ENCODE results near the gene PDRG1. TPM values are rescaled to one million over a fixed set of nuclear protein-coding genes. Genes with fewer than 3 reads are reported as not detected.

Gene PDRG1
- total and polyA plus RNA-seq, 2 donors from 2014 or later: 10.4 to 22.5 TPM

- Histone ChIP-seq H3K9me3 (ENCODE audit: control insufficient read depth in 2 of 3, insufficient read depth in 1 of 3, low read length in 3 of 3) (no peaks in the 10 kb centered on the region), H3K36me3 (ENCODE audit: control insufficient read depth in 2 of 3, insufficient read depth in 3 of 3, low read length in 3 of 3) (no peaks in the 10 kb centered on the region), H3K4me1 (ENCODE audit: control insufficient read depth in 2 of 3, insufficient read depth in 2 of 3, low read depth in 1 of 3, low read length in 3 of 3) (no peaks in the 10 kb centered on the region), H3K9ac (ENCODE audit: low read length in 3 of 3) (no peak overlapping the region), H3K4me3 (ENCODE audit: low read length in 3 of 3) (no peak overlapping the region), H3K27ac (ENCODE audit: low read depth in 2 of 2, low read length in 2 of 2) (no peak overlapping the region), H3K27me3 (ENCODE audit: control insufficient read depth, insufficient read depth, low read length) (peaks cover 3% of the 10 kb centered on the region)
- no peak for FAIRE-seq
- DNase-seq: no peak
- intact Hi-C loops (cut with DNase I): no loop called here
- no peak for TF ChIP-seq CTCF (IDR thresholded peaks at IDR 0.05; ENCODE audit: borderline replicate concordance, extremely low read depth, insufficient read depth)
These were observed 37.3 kb upstream of the PDRG1 start for GRCh38 chr20:31989030-31989645.

- H3K4me1 ChIP-seq (ENCODE audit: control insufficient read depth in 2 of 3, insufficient read depth in 2 of 3, low read depth in 1 of 3, low read length in 3 of 3): no peaks in the 10 kb centered on the region
- no peak for DNase-seq
- no peak for FAIRE-seq
- no peak overlapping the region for H3K27ac ChIP-seq (ENCODE audit: low read depth in 2 of 2, low read length in 2 of 2)
- no peak overlapping the region for H3K9ac ChIP-seq (ENCODE audit: low read length in 3 of 3)
- H3K4me3 ChIP-seq (ENCODE audit: low read length in 3 of 3): no peak overlapping the region
- H3K9me3 ChIP-seq (ENCODE audit: control insufficient read depth in 2 of 3, insufficient read depth in 1 of 3, low read length in 3 of 3): no peaks in the 10 kb centered on the region
- no peaks in the 10 kb centered on the region for H3K36me3 ChIP-seq (ENCODE audit: control insufficient read depth in 2 of 3, insufficient read depth in 3 of 3, low read length in 3 of 3)
- H3K27me3 ChIP-seq (ENCODE audit: control insufficient read depth, insufficient read depth, low read length): no peaks in the 10 kb centered on the region
- intact Hi-C loops (cut with DNase I): no loop called here
- TF ChIP-seq CTCF (IDR thresholded peaks at IDR 0.05; ENCODE audit: borderline replicate concordance, extremely low read depth, insufficient read depth): no peak
These were observed 36.7 kb upstream of the PDRG1 start for GRCh38 chr20:31988430-31989015.

- FAIRE-seq (no peak), DNase-seq (no peak)
- intact Hi-C loops (cut with DNase I): no loop called here
- no peak for TF ChIP-seq CTCF (IDR thresholded peaks at IDR 0.05; ENCODE audit: borderline replicate concordance, extremely low read depth, insufficient read depth)
- no peak overlapping the region for H3K9ac ChIP-seq (ENCODE audit: low read length in 3 of 3)
- no peaks in the 10 kb centered on the region for H3K9me3 ChIP-seq (ENCODE audit: control insufficient read depth in 2 of 3, insufficient read depth in 1 of 3, low read length in 3 of 3)
- H3K4me3 ChIP-seq (ENCODE audit: low read length in 3 of 3): no peak overlapping the region
- H3K27ac ChIP-seq (ENCODE audit: low read depth in 2 of 2, low read length in 2 of 2): no peak overlapping the region
- H3K27me3 ChIP-seq (ENCODE audit: control insufficient read depth, insufficient read depth, low read length): no peaks in the 10 kb centered on the region
- H3K36me3 ChIP-seq (ENCODE audit: control insufficient read depth in 2 of 3, insufficient read depth in 3 of 3, low read length in 3 of 3): no peaks in the 10 kb centered on the region
- no peaks in the 10 kb centered on the region for H3K4me1 ChIP-seq (ENCODE audit: control insufficient read depth in 2 of 3, insufficient read depth in 2 of 3, low read depth in 1 of 3, low read length in 3 of 3)
These were observed 35.9 kb upstream of the PDRG1 start for GRCh38 chr20:31987744-31988143.

All from kidney (tissue), 14 donors.